BLaER1 (cell line): ENCODE measurements around the gene MFAP1.

Experiments used
- H3K27ac ChIP-seq: shearing (Covaris generic); formaldehyde crosslinking; 2 replicates; pipeline ENCODE4 v1.8.1; 2022
- H3K27me3 ChIP-seq: shearing (Covaris generic); formaldehyde crosslinking; 2 replicates; pipeline ENCODE4 v1.8.1; 2022
- H3K36me3 ChIP-seq: shearing (Covaris generic); formaldehyde crosslinking; 2 replicates; pipeline ENCODE4 v1.8.1; 2022
- H3K4me1 ChIP-seq: shearing (Covaris generic); formaldehyde crosslinking; 2 replicates; pipeline ENCODE4 v1.8.1; 2022
- H3K4me2 ChIP-seq: shearing (Covaris generic); formaldehyde crosslinking; 2 replicates; pipeline ENCODE4 v1.8.1; 2022
- H3K4me3 ChIP-seq: shearing (Covaris generic); formaldehyde crosslinking; 2 replicates; pipeline ENCODE4 v1.8.1; 2022
- H3K9ac ChIP-seq: shearing (Covaris generic); formaldehyde crosslinking; 2 replicates; pipeline ENCODE4 v1.8.1; 2022
- H3K9me3 ChIP-seq: shearing (Covaris generic); formaldehyde crosslinking; 2 replicates; pipeline ENCODE4 v1.8.1; 2022
- H4K20me1 ChIP-seq: shearing (Covaris generic); formaldehyde crosslinking; 2 replicates; pipeline ENCODE4 v1.8.1; 2022
- Cebpa-rat ChIP-seq: shearing (Covaris generic); IDR thresholded peaks from 2 replicates; pipeline ENCODE4 v1.8.1; 2022

MFAP1 gene

DNA sequence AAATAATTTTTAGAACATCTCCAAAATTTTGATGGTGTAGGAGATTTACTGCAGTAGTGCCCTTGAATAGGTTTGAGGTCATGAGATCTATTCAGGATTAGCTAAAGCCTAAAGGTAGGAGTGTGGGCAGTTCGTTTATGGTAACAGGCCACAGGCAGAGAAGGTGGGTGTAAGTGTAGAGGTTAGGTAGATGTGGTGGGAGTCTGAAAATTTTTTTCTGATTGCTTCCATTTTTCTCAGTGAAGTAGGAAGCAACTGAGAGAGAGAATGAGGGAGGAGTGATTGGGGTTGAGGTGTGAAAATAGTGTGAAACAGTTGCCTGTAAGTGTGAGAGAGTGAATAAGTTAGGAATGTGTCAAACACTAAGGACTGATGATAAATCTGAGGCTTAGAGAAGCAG lies 45.5 kb downstream of the MFAP1 start:
- peaks cover 27% of the 10 kb centered on the region for H4K20me1 ChIP-seq
- no peaks in the 10 kb centered on the region for H3K27me3 ChIP-seq
- no peak overlapping the region for H3K9ac ChIP-seq
- H3K4me2 ChIP-seq: no peak overlapping the region
- peaks cover 5% of the 10 kb centered on the region for H3K36me3 ChIP-seq
- H3K9me3 ChIP-seq: no peaks in the 10 kb centered on the region
- H3K4me1 ChIP-seq: peaks cover 38% of the 10 kb centered on the region
- H3K27ac ChIP-seq: no peak overlapping the region
- TF ChIP-seq Cebpa-rat: no peak
- no peak overlapping the region for H3K4me3 ChIP-seq

- Histone ChIP-seq H3K27me3 (no peaks in the 10 kb centered on the region), H4K20me1 (peaks cover 43% of the 10 kb centered on the region), H3K4me2 (peak overlapping the region; percentile 93), H3K4me3 (peak overlapping the region; percentile 67), H3K4me1 (peaks cover 39% of the 10 kb centered on the region), H3K9ac (peak overlapping the region; percentile 82), H3K36me3 (peaks cover 21% of the 10 kb centered on the region), H3K9me3 (no peaks in the 10 kb centered on the region), H3K27ac (peak overlapping the region; percentile 86)
- no peak for TF ChIP-seq Cebpa-rat
Measured at GRCh38 chr15:43777267-43777914, 47.1 kb downstream of the MFAP1 start.

- peak within 1 kb of the TSS; percentile 86 for H3K27ac ChIP-seq
- H3K4me2 ChIP-seq: peak within 1 kb of the TSS; percentile 93
- no peak for TF ChIP-seq Cebpa-rat
- peak within 1 kb of the TSS; percentile 67 for H3K4me3 ChIP-seq
- no peaks in the 10 kb centered on the region for H3K27me3 ChIP-seq
- H3K9me3 ChIP-seq: no peaks in the 10 kb centered on the region
- peaks cover 27% of the 10 kb centered on the region for H3K36me3 ChIP-seq
- H3K9ac ChIP-seq: peak within 1 kb of the TSS; percentile 82
- peaks cover 39% of the 10 kb centered on the region for H3K4me1 ChIP-seq
- peaks cover 49% of the 10 kb centered on the region for H4K20me1 ChIP-seq
Measured at GRCh38 chr15:43776718-43777266, 47.7 kb downstream of the MFAP1 start, which contains the start of gene ELL3. Gene ELL3, minus strand, starts transcription at chr15:43776966. Its CDS starts 65 bp downstream, at chr15:43776901.

GRCh38 chr15:43776101-43776717 lies 48.3 kb downstream of the MFAP1 start:
- Histone ChIP-seq H3K36me3 (peaks cover 33% of the 10 kb centered on the region), H3K9ac (peak overlapping the region; percentile 82; the same call in 1 of the 2 replicates), H3K4me2 (peak overlapping the region; percentile 93)

GRCh38 chr15:43775411-43775965 lies 49.0 kb downstream of the MFAP1 start:
- Histone ChIP-seq H3K27ac (0 out of 2 replicates have a peak overlapping the region, but pooled peaks have one; percentile 0), H3K9ac (no peak overlapping the region), H4K20me1 (peaks cover 53% of the 10 kb centered on the region), H3K4me1 (peaks cover 39% of the 10 kb centered on the region), H3K9me3 (no peaks in the 10 kb centered on the region), H3K36me3 (peaks cover 40% of the 10 kb centered on the region), H3K4me3 (peak overlapping the region; percentile 67), H3K27me3 (no peaks in the 10 kb centered on the region), H3K4me2 (peak overlapping the region; percentile 93)
- no peak for TF ChIP-seq Cebpa-rat

More at GRCh38 chr15:43776101-43776717, 48.3 kb downstream of the MFAP1 start:
- peaks cover 53% of the 10 kb centered on the region for H4K20me1 ChIP-seq
- H3K27ac ChIP-seq: peak overlapping the region; percentile 86
- H3K4me1 ChIP-seq: peaks cover 39% of the 10 kb centered on the region
- no peak for TF ChIP-seq Cebpa-rat
- no peaks in the 10 kb centered on the region for H3K9me3 ChIP-seq
- peak overlapping the region; percentile 67 for H3K4me3 ChIP-seq
- H3K27me3 ChIP-seq: no peaks in the 10 kb centered on the region

GRCh38 chr15:43774062-43774461 lies 50.4 kb downstream of the MFAP1 start:
- no peaks in the 10 kb centered on the region for H3K27me3 ChIP-seq
- H3K9ac ChIP-seq: no peak overlapping the region
- H3K27ac ChIP-seq: no peak overlapping the region
- H4K20me1 ChIP-seq: peaks cover 65% of the 10 kb centered on the region
- H3K4me1 ChIP-seq: peaks cover 39% of the 10 kb centered on the region
- peaks cover 54% of the 10 kb centered on the region for H3K36me3 ChIP-seq
- H3K9me3 ChIP-seq: no peaks in the 10 kb centered on the region
- TF ChIP-seq Cebpa-rat: no peak
- no peak overlapping the region for H3K4me3 ChIP-seq
- no peak overlapping the region for H3K4me2 ChIP-seq

- TF ChIP-seq Cebpa-rat: no peak
- Histone ChIP-seq H3K9me3 (no peaks in the 10 kb centered on the region), H3K4me2 (no peak overlapping the region), H3K4me3 (no peak overlapping the region), H3K9ac (no peak overlapping the region), H4K20me1 (peaks cover 74% of the 10 kb centered on the region), H3K27me3 (no peaks in the 10 kb centered on the region), H3K27ac (no peak overlapping the region), H3K4me1 (peaks cover 30% of the 10 kb centered on the region), H3K36me3 (peaks cover 69% of the 10 kb centered on the region)
Measured at GRCh38 chr15:43772624-43773023, 51.9 kb downstream of the MFAP1 start.

GRCh38 chr15:43771816-43772215 lies 52.7 kb downstream of the MFAP1 start:
- no peak for TF ChIP-seq Cebpa-rat
- peaks cover 28% of the 10 kb centered on the region for H3K4me1 ChIP-seq
- no peak overlapping the region for H3K4me2 ChIP-seq
- no peak overlapping the region for H3K27ac ChIP-seq
- peaks cover 77% of the 10 kb centered on the region for H3K36me3 ChIP-seq
- H3K27me3 ChIP-seq: no peaks in the 10 kb centered on the region
- no peak overlapping the region for H3K9ac ChIP-seq
- no peaks in the 10 kb centered on the region for H3K9me3 ChIP-seq
- H3K4me3 ChIP-seq: no peak overlapping the region
- H4K20me1 ChIP-seq: peaks cover 74% of the 10 kb centered on the region

DNA sequence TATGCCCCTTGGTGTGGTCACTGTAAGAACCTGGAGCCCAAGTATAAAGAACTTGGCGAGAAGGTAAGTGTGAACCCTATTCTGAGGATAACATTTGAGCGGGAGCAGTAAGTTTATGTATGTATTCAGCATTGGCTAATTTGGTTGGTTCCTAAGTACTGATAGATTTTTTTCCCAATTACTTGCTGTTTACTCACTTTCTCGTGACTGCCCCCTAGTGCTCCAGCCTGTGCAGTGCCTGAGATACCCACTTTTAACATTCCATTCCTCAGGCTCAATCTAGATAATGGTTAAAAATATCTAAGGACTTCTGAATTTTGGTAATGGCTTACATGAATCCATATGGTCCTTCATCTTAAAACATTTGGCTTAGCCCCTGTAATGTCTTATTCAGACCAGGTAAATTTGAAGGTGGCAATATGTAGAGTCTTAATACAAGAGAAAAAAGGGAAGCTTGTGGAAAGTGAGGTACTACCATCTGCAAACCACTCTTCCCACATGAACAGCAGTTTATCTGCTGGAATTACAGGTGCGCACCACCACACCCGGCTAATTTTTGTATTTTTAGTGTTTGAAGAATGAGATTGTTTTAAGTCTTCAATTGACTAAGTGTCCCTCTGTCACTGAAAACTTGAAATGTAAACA lies 54.8 kb downstream of the MFAP1 start:
- Histone ChIP-seq H3K36me3 (peaks cover 98% of the 10 kb centered on the region), H3K4me1 (peaks cover 8% of the 10 kb centered on the region), H3K9ac (no peak overlapping the region), H3K9me3 (no peaks in the 10 kb centered on the region), H3K27ac (no peak overlapping the region), H3K4me3 (no peak overlapping the region), H3K27me3 (no peaks in the 10 kb centered on the region), H4K20me1 (peaks cover 62% of the 10 kb centered on the region), H3K4me2 (no peak overlapping the region)
- no peak for TF ChIP-seq Cebpa-rat
